Measurements from ENCODE around the gene CEMIP.

GRCh38 chr15:80978685-80979329, 199.6 kb downstream of the CEMIP start:
- TF ChIP-seq, protein P1, sequence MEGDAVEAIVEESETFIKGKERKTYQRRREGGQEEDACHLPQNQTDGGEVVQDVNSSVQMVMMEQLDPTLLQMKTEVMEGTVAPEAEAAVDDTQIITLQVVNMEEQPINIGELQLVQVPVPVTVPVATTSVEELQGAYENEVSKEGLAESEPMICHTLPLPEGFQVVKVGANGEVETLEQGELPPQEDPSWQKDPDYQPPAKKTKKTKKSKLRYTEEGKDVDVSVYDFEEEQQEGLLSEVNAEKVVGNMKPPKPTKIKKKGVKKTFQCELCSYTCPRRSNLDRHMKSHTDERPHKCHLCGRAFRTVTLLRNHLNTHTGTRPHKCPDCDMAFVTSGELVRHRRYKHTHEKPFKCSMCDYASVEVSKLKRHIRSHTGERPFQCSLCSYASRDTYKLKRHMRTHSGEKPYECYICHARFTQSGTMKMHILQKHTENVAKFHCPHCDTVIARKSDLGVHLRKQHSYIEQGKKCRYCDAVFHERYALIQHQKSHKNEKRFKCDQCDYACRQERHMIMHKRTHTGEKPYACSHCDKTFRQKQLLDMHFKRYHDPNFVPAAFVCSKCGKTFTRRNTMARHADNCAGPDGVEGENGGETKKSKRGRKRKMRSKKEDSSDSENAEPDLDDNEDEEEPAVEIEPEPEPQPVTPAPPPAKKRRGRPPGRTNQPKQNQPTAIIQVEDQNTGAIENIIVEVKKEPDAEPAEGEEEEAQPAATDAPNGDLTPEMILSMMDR (IDR thresholded peaks at IDR 0.05; ENCODE audit: insufficient read depth, low read length), result no peak
- no peak for TF ChIP-seq REST (IDR thresholded peaks at IDR 0.05; ENCODE audit: insufficient replicate concordance, low read depth)

All from HL-60 (cell line).